NCI-H1930 (cell line): Measurements from ENCODE around the gene RABGGTA.
"Not testable (repeated sequence)": the region's sequence is repeated elsewhere in the genome, so short reads cannot be mapped to it uniquely, and the experiment has no call there.

Experiments
- DNase-seq, 2 experiments: peaks; one replicate each; lab custom pipeline; 2025; lab: John Stamatoyannopoulos, UW

Gene RABGGTA

GRCh38 chr14:24260780-24261157 is 10.6 kb downstream of the RABGGTA start:
- no peak for DNase-seq

DNA sequence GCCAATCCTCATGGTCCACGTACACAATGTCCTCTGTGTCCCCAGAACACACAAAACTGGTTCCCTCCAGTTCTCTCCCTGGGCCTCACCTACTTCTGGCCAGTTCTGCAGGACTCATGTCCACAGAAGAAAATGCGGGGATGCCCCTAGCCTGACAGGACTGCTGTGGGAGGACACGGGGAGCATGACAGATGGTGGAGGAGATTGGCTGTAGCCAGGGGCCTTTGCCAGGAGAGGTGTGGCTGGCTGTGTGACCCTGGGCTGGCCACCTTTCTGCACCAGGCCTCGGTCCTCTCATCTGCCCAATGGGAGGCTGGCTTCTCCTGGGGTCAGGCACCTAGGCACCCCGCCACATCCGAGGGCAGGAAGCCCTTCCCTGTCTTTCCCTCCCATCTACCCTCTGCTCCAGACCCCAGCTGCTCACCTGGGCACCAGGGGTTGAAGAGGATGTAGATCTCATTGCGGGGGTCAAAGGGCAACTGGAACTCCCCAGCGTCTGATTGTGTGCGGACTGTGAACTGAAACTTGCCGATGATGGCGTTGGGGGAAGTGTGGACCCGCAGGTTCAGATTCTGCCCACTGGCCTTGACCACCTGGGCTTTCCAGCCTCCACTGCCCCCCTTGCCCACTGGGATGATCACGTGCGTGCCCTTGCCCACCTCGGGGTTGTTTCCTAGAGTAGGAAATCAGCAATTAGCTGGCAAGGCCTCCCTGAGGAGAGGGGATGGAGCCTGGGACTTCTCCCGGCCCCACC is 11.2 kb downstream of the RABGGTA start:
- no peak for DNase-seq

GRCh38 chr14:24259282-24260025 is 11.9 kb downstream of the RABGGTA start:
- no peak for DNase-seq

- no peak for DNase-seq
These were observed 12.7 kb downstream of the RABGGTA start for GRCh38 chr14:24258548-24259265.

GRCh38 chr14:24258119-24258518 is 13.3 kb downstream of the RABGGTA start:
- DNase-seq, result no peak

GRCh38 chr14:24256960-24257359 is 14.4 kb downstream of the RABGGTA start:
- no peak for DNase-seq

DNA sequence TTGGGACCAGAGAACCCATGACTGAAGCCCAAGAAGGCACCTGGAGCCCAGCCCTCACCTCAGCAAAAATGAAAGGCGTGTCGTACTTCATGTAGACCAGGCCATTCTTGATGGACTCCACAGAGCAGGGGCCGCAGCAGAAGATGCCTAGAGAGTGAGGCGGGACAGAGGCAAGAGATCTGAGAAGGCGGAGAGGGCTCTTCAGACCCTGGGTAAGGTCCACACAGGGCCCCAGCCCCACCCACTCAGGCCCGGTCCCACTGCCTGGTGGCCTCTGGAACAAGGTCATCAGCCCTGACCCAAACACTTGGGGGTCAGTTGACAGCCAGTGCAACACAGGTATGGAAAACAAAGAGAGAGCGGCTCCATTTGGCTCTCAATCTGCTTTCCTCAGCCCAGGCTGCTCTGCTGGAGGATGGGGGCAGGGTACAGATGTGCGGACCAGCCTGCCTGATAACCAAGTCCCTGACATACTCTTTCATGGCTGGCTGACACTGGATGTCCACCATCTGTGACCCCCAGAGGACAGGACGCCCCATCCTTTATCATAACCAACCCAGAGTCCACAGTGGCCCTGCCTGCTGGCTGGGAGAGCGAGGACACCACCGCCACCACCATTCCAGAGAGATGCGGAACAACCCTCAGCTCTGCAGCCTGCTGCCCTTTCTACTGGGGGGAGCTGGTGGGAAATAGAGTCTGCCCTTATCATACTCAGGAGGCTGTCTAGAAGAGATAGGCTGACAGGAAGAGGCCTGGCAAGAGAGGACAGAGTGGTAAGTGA is 15.3 kb downstream of the RABGGTA start:
- DNase-seq, result no peak

DNA sequence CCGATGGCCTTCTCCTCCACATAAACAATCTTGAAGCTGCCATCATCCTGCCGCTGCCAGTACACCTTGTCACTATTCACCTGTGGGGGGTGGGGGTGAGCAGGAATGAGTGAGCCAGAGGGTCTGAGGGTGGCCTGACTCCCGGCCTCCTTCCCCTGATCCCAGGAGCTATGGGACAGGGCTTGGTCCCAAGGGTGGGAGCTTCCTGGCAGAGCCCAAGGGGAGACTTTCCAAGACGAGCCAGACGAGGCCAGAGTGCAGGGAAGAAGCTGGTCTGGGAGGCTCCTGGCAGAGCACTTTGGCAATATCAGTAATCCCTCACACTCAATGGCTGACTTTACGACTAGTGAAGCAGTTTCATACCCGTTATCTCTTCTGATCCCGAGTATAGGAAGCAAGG is 16.0 kb downstream of the RABGGTA start:
- no peak for DNase-seq

GRCh38 chr14:24254630-24255392 is 16.6 kb downstream of the RABGGTA start:
- DNase-seq, result no peak

- no peak for DNase-seq
These were observed 17.5 kb downstream of the RABGGTA start for GRCh38 chr14:24253936-24254335.

GRCh38 chr14:24252289-24253124 is 18.9 kb downstream of the RABGGTA start:
- DNase-seq, result no peak

DNA sequence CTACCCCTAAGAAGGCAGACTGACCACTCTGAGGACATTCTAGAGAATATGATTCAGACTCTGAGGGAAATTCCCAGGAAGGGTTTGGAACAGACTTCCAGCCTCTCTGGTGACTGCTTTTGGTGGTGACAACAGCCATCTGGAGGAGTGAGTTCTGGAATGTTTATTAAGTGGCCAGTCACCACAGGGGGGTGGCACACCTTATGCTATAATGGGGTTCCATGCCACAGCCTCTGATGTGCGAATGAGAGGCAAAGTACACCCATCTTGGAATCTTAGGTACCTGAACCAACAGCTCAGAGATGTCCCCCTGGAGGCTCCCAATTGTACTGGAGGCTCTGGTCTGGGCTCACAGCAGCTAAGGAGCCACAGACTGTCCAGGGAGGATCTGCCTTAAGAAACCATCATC is 19.5 kb downstream of the RABGGTA start:
- no peak for DNase-seq

DNA sequence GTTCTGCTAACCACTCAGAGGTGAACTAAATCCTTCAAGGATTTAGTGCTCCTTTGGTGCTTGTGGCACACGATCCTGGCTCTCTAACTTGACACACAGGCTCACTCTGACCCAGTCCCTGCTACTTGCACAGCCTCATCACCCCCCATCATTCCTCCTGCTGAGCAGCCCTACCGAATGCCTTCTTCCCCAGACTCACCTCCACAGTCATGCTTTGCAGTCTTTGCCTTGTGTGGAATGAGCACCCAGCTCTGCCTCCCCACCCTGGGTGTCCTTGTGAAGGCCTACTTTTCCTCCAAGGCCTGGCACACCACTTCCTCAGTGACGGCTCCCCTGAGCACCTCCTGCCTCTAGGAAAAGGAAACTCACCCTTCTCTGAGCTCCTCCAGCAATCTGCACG is 21.0 kb downstream of the RABGGTA start:
- no peak for DNase-seq

DNA sequence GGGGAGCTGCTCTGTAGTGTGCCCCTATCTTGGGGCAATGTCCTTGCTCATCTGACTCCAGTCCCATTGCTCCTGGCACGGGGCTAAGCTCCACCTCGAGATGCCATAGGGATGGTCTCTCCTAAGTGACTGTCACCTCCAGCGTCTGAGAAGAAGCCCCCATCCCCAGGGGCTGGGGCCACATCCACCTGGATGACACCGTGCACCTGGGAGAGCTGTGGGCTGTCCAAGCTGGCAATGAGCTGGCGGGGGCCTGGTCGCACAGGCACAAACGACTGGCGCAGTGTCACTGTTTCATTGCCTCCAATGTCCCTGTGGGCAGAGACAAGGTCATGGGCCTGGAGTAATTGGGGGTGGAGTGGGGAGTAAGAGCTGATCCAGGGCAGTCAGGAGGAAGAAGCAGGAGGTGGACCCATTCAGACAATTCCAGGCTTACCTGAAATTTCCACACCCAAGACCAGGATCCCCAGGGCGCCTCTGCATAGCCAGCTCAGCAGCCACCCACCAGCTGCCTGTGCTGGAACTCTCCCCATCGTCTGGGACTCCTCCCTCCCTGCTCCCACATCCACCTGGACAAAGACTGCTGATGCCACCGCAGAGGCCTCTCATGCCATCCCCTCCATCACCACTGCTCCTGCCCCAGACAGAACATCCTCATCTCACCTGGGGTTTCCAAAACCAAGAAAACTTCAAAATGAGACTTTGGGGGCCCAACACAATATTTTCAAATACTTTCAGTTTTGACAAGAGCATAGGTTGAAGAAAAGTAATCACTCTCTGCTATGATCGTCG is 22.0 kb downstream of the RABGGTA start:
- DNase-seq, result no peak

GRCh38 chr14:24247422-24247821 is 24.0 kb downstream of the RABGGTA start:
- DNase-seq, result no peak

- DNase-seq, result no peak
These were observed 24.6 kb downstream of the RABGGTA start for GRCh38 chr14:24246765-24247212.

GRCh38 chr14:24245350-24245749 is 26.0 kb downstream of the RABGGTA start:
- not testable (repeated sequence) for DNase-seq

DNA sequence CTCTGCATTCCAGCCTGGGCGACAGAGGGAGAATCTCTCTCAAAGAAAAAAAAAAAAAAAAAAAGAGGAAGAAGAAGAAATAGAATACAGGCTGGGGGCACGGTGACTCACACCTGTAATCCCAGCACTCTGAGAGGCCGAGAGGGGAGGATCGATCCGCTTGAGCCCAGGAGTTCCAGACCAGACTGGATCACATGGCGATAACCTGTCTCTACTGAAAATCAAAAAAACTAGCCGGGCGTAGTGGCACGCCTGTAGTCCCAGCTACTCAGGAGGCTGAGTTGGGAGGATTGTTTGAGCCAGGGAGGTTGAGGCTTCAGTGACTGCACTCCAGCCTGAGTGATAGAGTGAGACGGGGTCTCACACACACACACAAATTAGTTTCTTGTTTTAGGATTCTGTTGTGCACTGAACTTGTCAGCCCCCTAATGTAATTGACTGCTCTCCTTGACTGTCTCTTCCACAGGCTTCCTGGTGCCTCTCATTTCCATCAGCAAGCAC is 28.0 kb downstream of the RABGGTA start:
- no peak for DNase-seq

GRCh38 chr14:24241829-24242443 is 29.5 kb downstream of the RABGGTA start:
- DNase-seq, result peak; percentile 92 to 94
